H1 (cell line): Measurements from ENCODE around the gene SPON2. TPM values are rescaled to one million over a fixed set of nuclear protein-coding genes. Genes with fewer than 3 reads are reported as not detected.
A peak's percentile ranks its signal among the peaks of the same experiment; 100 is the strongest.

Experiments
- CTCF ChIA-PET: fragments of 300-600 bp; sonication (Branson Sonifier 250); formaldehyde crosslinking; loops from one replicate; lab custom pipeline; 2021; ENCODE audit not compliant: partially characterized antibody; lab: Charles Lee
- POLR2A ChIA-PET: fragments of 300-600 bp; sonication (Branson Sonifier 250); formaldehyde crosslinking; loops from one replicate; lab custom pipeline; 2021; ENCODE audit warnings: inconsistent platforms; ENCODE audit not compliant: partially characterized antibody; lab: Charles Lee
- DNase-seq, 2 experiments: peaks; one replicate each; pipeline versions ENCODE4 v3.0.0 to v3.0.0-alpha.2; 2010 to 2022; ENCODE audit warnings: low spot score in 2 of 2, low read depth in 1 of 2, mixed read lengths in 1 of 2
- FAIRE-seq: peaks from 2 replicates; lab custom pipeline; 2011; peaks lifted over from hg19 to GRCh38; lab: Jason Lieb, UNC
- H2AFZ ChIP-seq: 2 replicates; pipeline ENCODE4 v1.8.1; 2012; ENCODE audit warnings: low read length, inconsistent platforms
- H2AK5ac ChIP-seq: 2 replicates; pipeline ENCODE4 v1.6.1; 2013; ENCODE audit warnings: low read depth, low read length
- H2BK120ac ChIP-seq: replicated peaks from 2 replicates; pipeline ENCODE3; 2013; ENCODE audit warnings: low read depth, low read length, inconsistent platforms
- H2BK12ac ChIP-seq: 2 replicates; pipeline ENCODE4 v1.6.1; 2013; ENCODE audit warnings: low read depth, low read length
- H2BK15ac ChIP-seq: 2 replicates; pipeline ENCODE4 v1.6.1; 2013; ENCODE audit warnings: low read length
- H2BK20ac ChIP-seq: 2 replicates; pipeline ENCODE4 v1.6.1; 2013; ENCODE audit warnings: low read length
- H2BK5ac ChIP-seq: 2 replicates; pipeline ENCODE4 v1.6.1; 2013; ENCODE audit warnings: low read depth, low read length
- H3K14ac ChIP-seq: 2 replicates; pipeline ENCODE4 v1.6.1; 2013; ENCODE audit warnings: inconsistent platforms; ENCODE audit not compliant: insufficient read length
- H3K18ac ChIP-seq: 2 replicates; pipeline ENCODE4 v1.6.1; 2013; ENCODE audit warnings: low read length; ENCODE audit errors: extremely low read depth
- H3K23ac ChIP-seq: 2 replicates; pipeline ENCODE4 v1.6.1; 2013; ENCODE audit warnings: inconsistent platforms; ENCODE audit not compliant: insufficient read length
- H3K23me2 ChIP-seq: 2 replicates; pipeline ENCODE4 v1.6.1; 2013; ENCODE audit warnings: low read depth, low read length
- H3K27ac ChIP-seq: 2 replicates; pipeline ENCODE4 v1.6.1; 2011; ENCODE audit warnings: low read depth, low read length, inconsistent platforms
- H3K27me3 ChIP-seq, 4 experiments: replicated peaks in 1 of 4; 1 replicate in 1 of 4; 2 replicates in 3 of 4; pipeline versions ENCODE4 v1.6.1 to v1.8.1; 2011 to 2013; ENCODE audit warnings: low read length in 3 of 4, mild to moderate bottlenecking in 3 of 4, inconsistent platforms in 2 of 4, mixed read lengths in 2 of 4, moderate library complexity in 1 of 4; ENCODE audit not compliant: control insufficient read depth in 3 of 4, insufficient read depth in 3 of 4; ENCODE audit errors: extremely low read depth in 1 of 4
- H3K36me3 ChIP-seq, 4 experiments: 2 replicates each; pipeline versions ENCODE4 v1.6.1 to v1.8.1; 2011 to 2013; ENCODE audit warnings: mild to moderate bottlenecking in 4 of 4, low read length in 3 of 4, moderate library complexity in 2 of 4, control low read depth in 1 of 4, inconsistent platforms in 1 of 4; ENCODE audit not compliant: insufficient read depth in 4 of 4, control insufficient read depth in 2 of 4
- H3K4ac ChIP-seq: replicated peaks from 2 replicates; pipeline ENCODE3; 2013; ENCODE audit warnings: low read length, low read depth, mixed read lengths, inconsistent platforms; ENCODE audit not compliant: insufficient read length
- H3K4me1 ChIP-seq, 4 experiments: replicated peaks in 1 of 4; 1 replicate in 1 of 4; 2 replicates in 3 of 4; pipeline versions ENCODE4 v1.6.1 to v1.8.1; 2011 to 2013; ENCODE audit warnings: low read length in 3 of 4, inconsistent platforms in 2 of 4, mixed read lengths in 1 of 4; ENCODE audit not compliant: insufficient read depth in 4 of 4, control insufficient read depth in 3 of 4
- H3K4me2 ChIP-seq, 2 experiments: 2 replicates each; pipeline versions ENCODE4 v1.6.1 to v1.8.1; 2011 to 2013; ENCODE audit warnings: low read depth in 2 of 2, low read length in 2 of 2, control low read depth in 1 of 2, inconsistent platforms in 1 of 2, mild to moderate bottlenecking in 1 of 2; ENCODE audit not compliant: insufficient read depth in 1 of 2
- H3K4me3 ChIP-seq, 4 experiments: fragments of 200-600, 300-600 bp in 1 of 4; sonication (generic), shearing (Covaris generic), sonication (Bioruptor Twin) in 1 of 4; 2 replicates each; pipeline versions ENCODE4 v1.5.1 to v1.8.1; 2011 to 2016; ENCODE audit warnings: low read length in 4 of 4, low read depth in 3 of 4, control low read depth in 2 of 4, inconsistent platforms in 2 of 4, mild to moderate bottlenecking in 2 of 4, mixed read lengths in 1 of 4, moderate library complexity in 1 of 4; ENCODE audit not compliant: insufficient read depth in 2 of 4; ENCODE audit errors: extremely low read depth in 1 of 4
- H3K56ac ChIP-seq: replicated peaks from 2 replicates; pipeline ENCODE3; 2013; ENCODE audit warnings: low read depth, mild to moderate bottlenecking, mixed read lengths, low read length, inconsistent platforms; ENCODE audit not compliant: insufficient read length
- H3K79me1 ChIP-seq: 2 replicates; pipeline ENCODE4 v1.6.1; 2013; ENCODE audit warnings: low read depth, low read length, control low read depth
- H3K79me2 ChIP-seq, 2 experiments: 2 replicates each; pipeline versions ENCODE4 v1.6.1 to v1.8.1; 2012 to 2013; ENCODE audit warnings: low read length in 2 of 2, mild to moderate bottlenecking in 2 of 2, inconsistent platforms in 1 of 2; ENCODE audit not compliant: insufficient read depth in 2 of 2, control insufficient read depth in 1 of 2
- H3K9ac ChIP-seq, 4 experiments: replicated peaks in 1 of 4; 1 replicate in 1 of 4; 2 replicates in 3 of 4; pipeline versions ENCODE4 v1.6.1 to v1.8.1; 2011 to 2013; ENCODE audit warnings: low read depth in 3 of 4, low read length in 3 of 4, control low read depth in 2 of 4, mild to moderate bottlenecking in 2 of 4, moderate library complexity in 2 of 4, inconsistent platforms in 1 of 4; ENCODE audit errors: extremely low read depth in 1 of 4
- H3K9me3 ChIP-seq, 2 experiments: 2 replicates each; pipeline versions ENCODE4 v1.6.1 to v1.8.1; 2012 to 2013; ENCODE audit warnings: mild to moderate bottlenecking in 2 of 2, moderate library complexity in 2 of 2, control low read depth in 1 of 2, inconsistent platforms in 1 of 2, low read depth in 1 of 2, low read length in 1 of 2, mixed read lengths in 1 of 2; ENCODE audit not compliant: insufficient read depth in 2 of 2
- H4K20me1 ChIP-seq, 2 experiments: replicated peaks in 1 of 2; 2 replicates each; pipeline versions ENCODE3 to v1.8.1; 2011 to 2013; ENCODE audit warnings: inconsistent platforms in 2 of 2, low read length in 2 of 2, mild to moderate bottlenecking in 1 of 2; ENCODE audit not compliant: insufficient read depth in 2 of 2, control insufficient read depth in 1 of 2
- H4K5ac ChIP-seq: 2 replicates; pipeline ENCODE4 v1.6.1; 2013; ENCODE audit warnings: low read length, low read depth, mixed read lengths, inconsistent platforms; ENCODE audit not compliant: insufficient read length
- H4K8ac ChIP-seq: 2 replicates; pipeline ENCODE4 v1.8.0; 2013; ENCODE audit warnings: mild to moderate bottlenecking, moderate library complexity, low read length, inconsistent platforms; ENCODE audit not compliant: insufficient read depth; ENCODE audit errors: extremely low read depth
- H4K91ac ChIP-seq: replicated peaks from 2 replicates; pipeline ENCODE3; 2013; ENCODE audit warnings: low read length, mixed read lengths, inconsistent platforms; ENCODE audit not compliant: insufficient read length
- CBX8 ChIP-seq: fragments of 300-800, 300-1000 bp; sonication (generic); IDR thresholded peaks from 2 replicates; pipeline ENCODE4 v1.7.1; 2016; ENCODE audit warnings: low read depth, low read length, borderline replicate concordance
- MAFK ChIP-seq: IDR thresholded peaks from 2 replicates; pipeline ENCODE4 v1.6.1; 2012; ENCODE audit warnings: low read depth, mild to moderate bottlenecking, improper control_type of control experiment, low read length
- WGBS, 2 experiments: shearing (Covaris generic) in 1 of 2; methylation state at CpG; one replicate each; pipeline versions ENCODE4 v1.1.6 to v1.1.7; 2013 to 2015; ENCODE audit warnings: low lambda C conversion rate in 2 of 2, mixed read lengths in 2 of 2, inconsistent platforms in 1 of 2, low coverage in 1 of 2, missing lambda C conversion rate in 1 of 2; ENCODE audit not compliant: insufficient replicate concordance in 2 of 2, insufficient coverage in 1 of 2, insufficient read length in 1 of 2; ENCODE audit errors: extremely low coverage in 1 of 2, missing lambda C conversion rate in 1 of 2; 5-methylcytosine and 5-hydroxymethylcytosine counted together
- polyA plus RNA-seq, 7 experiments: library from polyadenylated mRNA; depleted of rRNA in 3 of 7; stranded (reverse) in 5 of 7; unstranded in 2 of 7; fragments of >200 nt in 5 of 7; fragments of 200-250 nt in 2 of 7; gene quantifications; 1 replicate in 5 of 7; 2 replicates in 1 of 7; 4 replicates in 1 of 7; pipeline versions ENCODE4 v1.2.1 to v1.2.3, GENCODE V29; 2011 to 2013; ENCODE audit warnings: missing spikeins in 2 of 7, mixed read lengths in 2 of 7
- total RNA-seq: library from RNA; stranded (reverse); fragmentation: NEBNext Ultra II Directional; extraction: Animal tissue kit (Norgen Biotek cat#: 25700); gene quantifications from 2 replicates; pipeline ENCODE4 v1.2.1, GENCODE V29; 2021

Gene SPON2
- total and polyA plus RNA-seq, 2 of the 8 experiments (the other 6 are each of a cell fraction or from before 2014, with no cell fraction given): 2.8 to 3.2 TPM

DNA sequence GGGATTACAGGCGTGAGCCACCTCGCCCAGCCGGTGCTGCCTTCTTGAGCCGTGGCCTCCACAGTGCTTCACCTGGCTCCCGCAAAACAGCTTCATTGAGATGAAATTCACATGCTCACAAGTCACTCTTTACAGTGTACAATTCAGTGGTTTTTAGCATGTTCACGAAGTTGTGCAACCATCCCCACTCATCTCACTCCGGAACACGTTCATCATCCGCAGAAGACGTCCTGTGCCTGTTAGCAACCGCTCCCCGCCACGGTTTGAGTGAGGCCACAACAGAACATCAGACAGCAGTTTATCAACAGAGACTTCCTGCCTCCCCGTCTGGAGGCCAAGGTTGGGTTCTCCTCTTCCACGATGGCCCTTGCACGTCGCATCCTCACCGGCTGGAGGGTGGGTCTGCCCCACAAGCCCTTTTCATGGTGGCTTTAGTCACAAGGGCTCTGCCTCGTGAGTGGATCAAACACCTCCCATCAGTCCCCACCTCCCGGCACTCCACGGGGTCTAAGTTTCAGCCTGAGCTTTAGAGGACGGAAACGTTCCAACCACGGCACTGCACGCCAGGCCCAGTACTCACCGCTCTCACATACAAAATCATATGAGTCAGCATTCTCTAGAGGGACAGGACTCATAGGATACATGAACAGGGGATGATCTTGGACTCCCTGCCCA is 29.6 kb upstream of the SPON2 start:
- Histone ChIP-seq H3K27me3 (no peaks in the 10 kb centered on the region), H3K23ac (no peak overlapping the region), H3K36me3 (no peaks in the 10 kb centered on the region), H2BK20ac (no peak overlapping the region), H3K27ac (no peak overlapping the region), H3K79me2 (no peaks in the 10 kb centered on the region), H3K4me1 (no peaks in the 10 kb centered on the region), H2BK12ac (0 out of 2 replicates have a peak overlapping the region, but pooled peaks have one; percentile 39), H3K79me1 (no peaks in the 10 kb centered on the region), H2BK120ac (no peak overlapping the region), H2AK5ac (no peak overlapping the region), H3K23me2 (no peaks in the 10 kb centered on the region), H2AFZ (no peak overlapping the region), H4K8ac (no peak overlapping the region; the same call in 1 of the 2 replicates), H3K4me2 (no peak overlapping the region), H3K9ac (no peak overlapping the region), H4K91ac (no peak overlapping the region), H2BK5ac (no peak overlapping the region), H4K5ac (no peak overlapping the region), H3K9me3 (no peaks in the 10 kb centered on the region), H3K18ac (no peak overlapping the region), H3K4me3 (no peak overlapping the region), H4K20me1 (no peaks in the 10 kb centered on the region), H3K4ac (no peak overlapping the region), H2BK15ac (no peak overlapping the region), H3K14ac (no peak overlapping the region), H3K56ac (no peak overlapping the region)
- ChIA-PET CTCF (interaction anchor here (0.7 to 1.9 kb wide), 3 partner anchors 72 to 110 kb away, joined by 3 to 4 read pairs (median 3); no protein-coding TSS in a partner anchor), POLR2A (no interaction called here)
- no peak for DNase-seq
- TF ChIP-seq CBX8 (no peak), MAFK (0 out of 2 replicates have a peak, but pooled peaks have one; percentile 10)
- 93% methylated on average over 26 of the region's 26 CpGs; no CpG with 5 or more reads in 1 of the 2 experiments for WGBS, 2 experiments
- FAIRE-seq: no peak
